ENCODE results near the gene EXO5.
"Not testable (repeated sequence)": the region's sequence is repeated elsewhere in the genome, so short reads cannot be mapped to it uniquely, and the experiment has no call there.

EXO5 gene

DNA sequence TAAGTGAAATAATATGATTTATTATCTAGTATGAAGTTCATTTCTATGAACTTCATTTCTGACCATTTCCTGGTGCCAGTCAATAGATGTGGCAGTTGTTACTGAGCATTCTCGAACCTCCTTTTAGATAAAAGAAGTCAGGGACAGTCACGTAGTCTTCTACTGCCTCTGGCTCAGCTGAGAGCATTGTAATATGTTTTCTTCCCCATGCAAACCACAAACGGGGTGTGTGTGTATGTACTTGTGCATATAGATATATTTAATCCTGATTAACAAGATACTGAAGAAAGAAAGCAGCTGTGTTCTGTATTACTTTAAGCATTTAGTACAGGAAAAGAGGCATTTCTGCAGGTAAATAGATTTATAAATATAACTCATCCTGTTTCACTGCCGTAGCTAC lies 44.5 kb downstream of the EXO5 start:
- DNase-seq, result no peak

DNA sequence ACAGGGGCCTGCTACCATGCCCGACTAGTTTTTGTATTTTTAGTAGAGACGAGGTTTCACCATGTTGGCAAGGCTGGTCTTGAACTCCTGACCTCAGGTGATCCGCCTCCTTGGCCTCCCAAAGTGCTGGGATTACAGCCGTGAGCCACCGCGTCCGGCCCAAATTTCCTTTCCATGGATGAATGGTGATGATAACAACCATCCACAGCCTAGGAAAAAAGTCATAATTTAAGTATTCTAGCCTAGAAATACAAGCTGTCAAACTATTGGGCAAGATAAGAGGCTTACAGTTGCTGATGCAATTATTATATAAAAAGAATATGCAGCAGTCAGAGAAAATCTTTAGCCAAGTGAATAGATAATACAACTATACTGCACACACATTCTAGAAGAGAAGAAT lies 46.2 kb downstream of the EXO5 start:
- not testable (repeated sequence) for DNase-seq

DNA sequence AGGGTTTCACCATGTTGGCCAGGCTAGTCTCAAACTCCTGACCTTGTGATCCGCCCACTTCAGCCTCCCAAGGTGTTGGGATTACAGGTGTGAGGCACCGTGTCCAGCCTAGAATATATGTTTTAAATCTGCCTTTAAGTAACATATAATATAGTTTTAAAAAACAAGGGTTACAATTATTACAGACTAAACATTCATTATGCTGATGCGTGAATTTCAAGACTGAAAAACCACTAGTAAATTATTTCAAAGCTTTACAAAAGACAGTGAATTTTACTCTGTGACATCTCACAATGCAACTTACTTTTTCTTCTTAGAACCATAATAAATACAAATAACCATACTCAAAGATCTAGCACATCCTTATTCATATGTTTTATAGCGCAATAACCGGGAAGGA lies 47.6 kb downstream of the EXO5 start:
- DNase-seq, result no peak

DNA sequence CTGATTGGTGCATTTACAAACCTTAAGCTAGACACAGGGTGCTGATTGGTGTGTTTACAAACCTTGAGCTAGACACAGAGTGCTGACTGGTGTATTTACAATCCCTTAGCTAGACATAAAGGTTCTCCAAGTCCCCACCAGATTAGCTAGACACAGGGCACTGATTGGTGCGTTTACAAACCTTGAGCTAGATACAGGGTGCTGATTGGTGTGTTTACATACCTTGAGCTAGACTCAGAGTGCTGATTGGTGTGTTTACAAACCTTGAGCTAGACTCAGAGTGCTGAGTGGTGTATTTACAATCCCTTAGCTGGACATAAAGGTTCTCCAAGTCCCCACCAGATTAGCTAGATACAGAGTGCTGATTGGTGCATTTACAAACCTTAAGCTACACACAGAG lies 49.7 kb downstream of the EXO5 start:
- not testable (repeated sequence) for DNase-seq

DNA sequence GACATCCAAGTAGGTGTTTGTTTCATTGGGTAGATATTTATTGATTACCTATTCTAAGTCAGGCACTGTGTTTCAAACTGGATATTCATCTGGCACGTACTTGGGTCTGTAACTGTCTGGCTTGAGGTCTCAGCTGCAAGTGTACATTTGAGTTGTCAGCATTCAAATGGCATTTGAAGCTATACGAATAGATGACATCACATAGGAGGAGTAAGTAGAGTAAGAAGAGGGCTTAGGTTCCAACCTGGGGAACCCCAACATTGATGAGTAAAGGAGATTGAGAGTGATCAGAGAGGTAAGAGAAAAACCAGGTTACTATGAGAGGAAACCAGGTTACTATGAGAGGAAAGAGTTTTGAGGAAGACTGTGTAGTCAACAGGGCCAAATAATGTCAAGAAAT lies 53.6 kb downstream of the EXO5 start:
- no peak for DNase-seq

DNA sequence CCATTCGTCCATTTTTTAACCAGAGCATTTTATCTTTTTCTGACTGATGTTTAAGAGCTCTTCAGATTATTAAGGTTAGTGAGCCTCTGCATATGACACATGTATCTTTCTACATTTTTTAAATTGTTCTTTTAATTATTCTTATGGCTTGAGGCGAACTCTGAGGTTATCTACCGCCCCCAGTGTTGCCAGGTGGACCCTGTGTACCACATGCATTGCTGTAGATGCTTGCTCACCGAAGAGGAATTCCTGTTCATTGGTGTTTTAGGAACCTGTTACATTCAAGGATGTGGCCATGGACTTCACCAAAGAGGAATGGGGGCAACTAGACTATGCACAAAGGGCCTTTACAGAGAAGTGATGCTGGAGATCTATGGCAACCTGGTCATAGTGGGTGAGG lies 54.7 kb downstream of the EXO5 start:
- DNase-seq, result no peak

DNA sequence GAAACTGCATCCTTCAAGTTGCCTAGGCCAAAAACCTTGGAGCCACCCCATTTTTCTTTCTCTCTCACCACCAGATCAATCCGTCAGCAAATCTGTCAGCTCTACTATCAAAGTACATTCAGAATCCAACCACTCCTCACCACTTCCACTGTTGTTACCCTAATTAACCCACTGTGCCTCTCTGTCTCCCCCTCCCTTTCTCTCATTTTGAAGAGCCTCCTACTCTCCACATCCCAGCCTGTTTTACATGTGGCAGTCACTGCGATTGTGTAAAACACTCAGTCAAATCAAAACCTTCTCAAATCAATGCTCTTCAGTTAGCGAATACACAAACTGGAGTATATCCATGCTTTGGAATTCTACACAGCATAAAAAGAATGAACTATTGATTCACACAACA lies 55.9 kb downstream of the EXO5 start:
- no peak for DNase-seq

DNA sequence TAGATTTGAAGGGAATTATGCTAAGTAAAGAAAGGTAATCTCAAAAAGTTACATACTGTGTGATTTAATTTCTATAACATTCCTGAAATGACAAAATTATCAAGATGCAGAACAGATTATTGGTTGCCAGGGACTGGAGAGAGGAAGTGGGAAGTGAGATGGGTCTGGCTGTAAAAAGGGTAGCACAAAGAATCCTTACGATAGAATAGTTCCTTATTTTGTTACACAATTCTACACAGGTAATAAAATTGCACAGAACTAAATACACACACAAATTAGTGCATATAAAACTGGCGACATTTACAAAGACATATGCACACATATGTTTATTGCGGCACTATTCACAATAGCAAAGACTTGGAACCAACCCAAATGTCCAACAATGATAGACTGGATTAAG lies 56.3 kb downstream of the EXO5 start:
- DNase-seq, result no peak

Measured in inflammatory macrophage (primary cell).